ENCODE data around the gene TIGD1.

GRCh38 chr2:232580648-232580981 is 30.3 kb upstream of the TIGD1 start:
- TF ChIP-seq GATA3 (IDR thresholded peaks at IDR 0.05; ENCODE audit: low read depth, low read length) (no peak), GATA2 (IDR thresholded peaks at IDR 0.05; ENCODE audit: low read depth, low read length) (no peak)
